GOT3 (cell line): ENCODE measurements around the gene GREB1.

Source experiments
- DNase-seq: peaks from one replicate; lab custom pipeline; 2025; ENCODE audit warnings: mixed read lengths; lab: John Stamatoyannopoulos, UW

GREB1 gene

DNA sequence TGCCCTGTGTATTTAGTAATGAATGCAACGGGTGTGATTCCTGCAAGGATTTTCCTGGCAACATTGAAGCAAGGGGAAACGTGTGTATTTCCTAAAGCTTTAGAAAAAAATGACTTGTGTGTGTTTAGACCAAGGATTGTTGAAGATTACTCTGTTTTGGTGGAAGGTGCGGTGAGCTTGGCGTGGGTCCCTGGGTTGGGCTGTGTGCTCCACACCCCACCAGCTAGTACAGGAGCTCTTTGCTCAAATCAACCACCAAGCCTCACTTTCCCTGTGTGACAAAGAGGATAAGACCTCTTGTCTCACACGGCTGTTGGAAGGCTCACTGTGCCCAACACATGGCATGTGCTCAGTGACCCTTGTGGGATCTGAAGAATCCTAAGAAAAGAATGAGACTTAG lies 21.4 kb upstream of the GREB1 start:
- DNase-seq: no peak

GRCh38 chr2:11513319-11513718 lies 20.5 kb upstream of the GREB1 start:
- no peak for DNase-seq

DNA sequence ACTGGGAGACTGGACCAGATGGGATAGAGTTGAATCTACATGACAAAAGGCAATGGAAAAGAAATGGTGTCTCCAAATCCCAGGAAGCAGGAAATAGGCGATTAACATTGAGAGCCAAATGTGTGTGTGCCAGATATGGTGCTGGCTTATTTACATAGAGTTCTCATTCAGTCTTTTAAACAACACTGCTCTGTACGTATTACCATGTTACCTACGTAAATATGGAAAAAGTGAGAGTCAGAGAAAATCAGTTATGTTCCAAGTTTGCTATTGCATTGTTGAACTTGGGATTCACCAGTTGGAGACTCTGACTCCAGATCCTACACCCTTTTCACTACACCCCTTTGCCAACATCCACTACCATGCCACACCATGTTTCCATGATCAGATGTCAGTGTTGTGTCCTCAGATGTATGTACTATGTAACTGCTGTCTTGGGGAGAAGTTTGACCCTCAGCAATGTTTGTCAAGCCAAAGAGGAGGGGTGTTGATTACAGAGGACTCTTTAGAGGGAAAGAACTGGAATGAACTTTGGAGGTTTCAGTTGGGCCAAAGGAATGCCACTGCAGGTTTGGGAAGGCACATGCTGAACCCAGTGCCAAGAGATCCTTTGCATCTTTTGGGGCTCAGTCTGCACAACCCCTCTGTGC lies 19.6 kb upstream of the GREB1 start:
- no peak for DNase-seq

DNA sequence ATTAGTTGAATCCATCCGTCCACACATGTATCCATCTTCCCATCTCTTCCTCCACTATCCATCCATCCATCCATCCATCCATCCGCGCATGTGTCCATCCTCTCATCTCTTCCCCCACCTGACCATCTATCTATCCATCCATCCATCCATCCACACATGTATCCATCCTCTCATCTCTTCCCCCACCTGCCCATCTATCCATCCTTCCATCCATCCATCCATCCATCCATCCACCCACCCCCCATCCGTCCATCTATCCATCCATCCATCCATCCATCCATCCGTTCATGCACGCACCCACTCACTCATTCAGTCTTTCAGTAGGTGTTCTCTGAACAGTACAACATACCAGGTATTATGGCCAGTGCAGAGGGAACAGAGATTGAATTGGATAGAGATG lies 18.9 kb upstream of the GREB1 start:
- DNase-seq: no peak

DNA sequence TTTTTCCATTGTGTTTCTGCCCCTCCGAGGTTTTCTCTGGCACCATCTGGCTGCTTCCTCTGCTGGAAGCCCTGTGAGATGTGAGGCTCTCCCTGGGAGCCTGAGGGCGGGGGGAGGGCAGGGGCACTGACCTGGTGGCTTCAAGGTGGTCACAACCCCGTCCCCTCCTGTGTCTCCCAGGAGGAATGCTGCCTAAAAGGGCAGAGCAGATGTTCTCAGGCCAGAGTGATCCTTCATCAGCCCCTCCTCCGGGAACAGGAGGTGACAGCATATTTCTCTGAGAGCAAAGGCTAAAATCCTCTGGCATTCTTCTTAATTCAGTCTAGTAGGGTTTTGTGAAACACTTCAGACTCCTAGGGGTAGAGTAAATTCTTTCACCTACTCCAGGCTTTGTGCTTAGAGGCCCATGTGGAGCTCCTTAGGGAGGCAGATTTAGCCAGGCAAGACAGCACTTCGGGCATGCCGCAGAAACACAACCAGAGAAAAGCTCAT lies 18.3 kb upstream of the GREB1 start:
- DNase-seq: no peak

DNA sequence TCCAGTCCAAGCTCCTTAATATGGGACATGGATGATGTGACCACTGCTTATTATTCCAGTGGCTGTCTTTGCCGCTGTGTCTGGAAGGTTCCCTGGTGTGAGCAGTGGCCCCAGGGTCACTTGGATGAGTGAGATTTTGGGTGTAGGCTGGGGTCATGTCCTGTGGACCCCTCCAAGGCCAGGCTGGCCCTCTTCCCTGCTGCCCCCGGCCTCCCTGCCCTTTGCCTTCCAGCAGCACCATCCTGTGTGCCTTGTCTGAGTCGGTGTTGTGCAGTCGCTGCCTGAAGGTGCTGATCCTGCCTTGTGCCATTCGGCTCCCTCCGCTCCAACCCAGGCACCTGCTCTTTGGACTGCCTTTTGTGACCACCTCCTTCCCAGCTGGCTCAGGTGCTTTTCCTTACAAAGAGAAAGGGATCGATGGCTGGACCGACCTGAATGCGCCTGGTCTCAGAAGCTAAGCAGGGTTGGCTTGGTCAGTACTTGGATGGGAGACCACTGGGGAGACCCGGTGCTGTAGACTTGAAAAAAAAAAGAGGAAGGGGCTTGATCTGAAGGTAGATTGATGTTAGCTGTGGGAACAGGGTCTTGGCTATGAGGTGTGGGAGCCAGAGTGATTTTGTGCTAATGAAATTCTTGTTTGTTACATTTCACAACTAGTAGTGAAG lies 16.7 kb upstream of the GREB1 start:
- DNase-seq: no peak

- DNase-seq: no peak
Measured at GRCh38 chr2:11517906-11518305, 15.9 kb upstream of the GREB1 start.

DNA sequence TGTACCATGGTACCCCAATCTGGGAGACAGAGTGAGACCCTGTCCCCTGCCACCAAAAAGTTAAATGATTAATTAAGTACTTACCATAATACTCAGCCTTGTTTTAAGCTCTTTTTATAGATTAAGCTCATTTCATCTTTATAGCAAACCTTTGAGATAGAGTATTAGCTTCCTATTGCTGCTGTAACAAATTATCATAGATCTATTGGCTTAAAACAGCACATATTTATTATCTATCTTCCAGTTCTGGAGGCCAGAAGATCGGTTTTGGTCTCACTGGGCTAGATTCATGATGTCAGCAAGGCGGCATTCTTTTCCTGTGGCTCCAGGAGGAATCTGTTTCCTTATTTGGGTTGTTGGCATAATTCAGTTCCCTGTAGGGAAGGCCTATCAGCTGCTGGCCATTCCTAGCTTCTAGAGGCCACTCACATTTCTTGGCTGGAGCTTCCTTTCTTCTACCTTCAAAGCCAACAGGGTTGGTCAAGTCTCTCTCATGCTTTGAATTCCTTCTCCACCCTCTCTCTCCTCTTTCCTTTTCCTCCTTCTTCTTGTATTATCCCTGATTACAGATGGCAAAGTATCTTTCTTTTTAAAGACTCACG lies 13.7 kb upstream of the GREB1 start:
- DNase-seq: no peak

- DNase-seq: no peak
Measured at GRCh38 chr2:11521775-11522174, 12.1 kb upstream of the GREB1 start.

DNA sequence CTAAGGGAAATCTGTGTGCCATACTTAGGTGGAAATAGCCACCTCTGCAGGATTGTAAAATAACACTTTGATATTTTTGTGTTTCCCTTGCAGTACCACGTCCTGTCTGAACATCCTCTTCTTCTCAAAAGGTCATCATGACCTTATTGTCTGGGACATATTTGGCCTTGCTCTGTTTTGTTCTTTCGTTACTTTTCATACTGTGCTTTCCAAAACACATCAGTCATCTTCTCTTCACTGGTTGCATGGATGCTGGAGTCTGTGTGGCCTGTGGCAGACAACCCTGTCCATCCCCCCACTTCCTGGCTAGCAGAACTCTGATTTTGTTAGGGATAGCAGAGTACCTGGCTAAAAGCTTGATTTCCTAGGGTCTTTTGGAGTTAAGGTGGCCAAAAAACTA lies 9.4 kb upstream of the GREB1 start:
- DNase-seq: no peak

DNA sequence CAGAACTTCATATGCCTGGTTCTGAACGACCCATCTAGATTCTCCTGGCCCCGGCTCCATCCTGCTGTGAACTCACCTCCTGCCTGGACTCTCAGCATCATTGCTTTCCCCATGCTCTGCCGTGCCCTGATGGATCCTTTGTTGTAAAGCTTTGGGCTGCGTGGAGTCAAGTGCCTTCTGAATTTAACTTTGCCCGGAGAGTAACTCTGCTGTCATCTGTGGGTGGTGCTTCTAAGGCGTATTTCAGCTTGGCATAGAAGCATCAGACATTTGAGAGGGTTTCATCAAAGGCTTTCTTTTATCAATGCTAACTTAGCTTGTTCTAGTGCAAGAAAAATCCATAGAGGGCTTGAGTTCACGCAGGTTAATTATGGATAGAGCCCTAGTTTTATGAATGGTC lies 8.1 kb upstream of the GREB1 start:
- no peak for DNase-seq

DNA sequence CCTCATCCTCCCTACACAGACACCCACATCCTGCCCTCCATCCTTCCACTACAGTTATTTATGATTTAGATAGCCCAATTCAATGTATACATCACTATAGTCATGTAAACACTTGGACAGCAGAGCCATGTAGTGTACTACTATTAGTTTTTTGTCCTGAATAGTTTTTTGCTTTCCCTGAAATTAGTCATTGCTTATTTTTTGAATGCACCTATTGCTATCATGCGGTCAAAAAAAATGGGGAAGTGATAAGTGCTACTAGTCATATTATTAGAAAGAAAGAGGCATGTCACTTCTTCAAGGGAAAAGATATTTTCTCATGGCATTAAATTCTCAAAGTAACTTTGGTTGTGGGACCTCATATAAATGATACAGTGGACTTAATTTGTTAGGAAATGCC lies 6.8 kb upstream of the GREB1 start:
- no peak for DNase-seq

- no peak for DNase-seq
Measured at GRCh38 chr2:11528228-11528627, 5.6 kb upstream of the GREB1 start.

DNA sequence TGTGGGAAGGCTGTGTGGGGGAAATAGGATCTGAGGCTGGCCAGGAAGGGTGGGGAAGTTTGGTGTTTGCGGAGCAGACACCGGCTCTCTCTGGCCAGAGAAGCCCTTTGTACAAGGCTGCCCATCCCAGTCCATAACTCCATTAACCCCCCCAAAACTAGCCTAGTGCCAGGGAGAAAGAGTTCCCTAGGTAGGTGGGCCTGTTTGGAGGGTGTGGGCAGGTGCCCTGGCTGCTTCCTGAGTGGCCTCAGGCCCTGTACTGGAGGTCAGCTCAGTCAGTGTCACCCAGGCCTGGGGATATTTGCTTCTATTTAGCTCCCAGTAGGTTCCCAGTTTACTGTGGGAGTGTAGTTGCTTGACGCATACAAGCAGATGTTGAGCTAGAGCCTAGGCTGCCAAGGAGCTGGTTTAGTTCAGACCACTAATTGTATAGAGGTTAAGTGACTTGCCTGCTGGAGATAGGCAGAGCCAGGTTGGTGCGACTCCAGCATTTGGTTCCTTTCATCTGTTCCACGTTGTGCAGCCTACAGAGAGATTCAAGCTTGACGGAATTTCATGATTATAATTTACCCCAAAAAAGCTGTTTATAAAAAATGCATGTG lies 2.9 kb upstream of the GREB1 start:
- no peak for DNase-seq

GRCh38 chr2:11532416-11533055 lies 1.3 kb upstream of the GREB1 start:
- DNase-seq: no peak

DNA sequence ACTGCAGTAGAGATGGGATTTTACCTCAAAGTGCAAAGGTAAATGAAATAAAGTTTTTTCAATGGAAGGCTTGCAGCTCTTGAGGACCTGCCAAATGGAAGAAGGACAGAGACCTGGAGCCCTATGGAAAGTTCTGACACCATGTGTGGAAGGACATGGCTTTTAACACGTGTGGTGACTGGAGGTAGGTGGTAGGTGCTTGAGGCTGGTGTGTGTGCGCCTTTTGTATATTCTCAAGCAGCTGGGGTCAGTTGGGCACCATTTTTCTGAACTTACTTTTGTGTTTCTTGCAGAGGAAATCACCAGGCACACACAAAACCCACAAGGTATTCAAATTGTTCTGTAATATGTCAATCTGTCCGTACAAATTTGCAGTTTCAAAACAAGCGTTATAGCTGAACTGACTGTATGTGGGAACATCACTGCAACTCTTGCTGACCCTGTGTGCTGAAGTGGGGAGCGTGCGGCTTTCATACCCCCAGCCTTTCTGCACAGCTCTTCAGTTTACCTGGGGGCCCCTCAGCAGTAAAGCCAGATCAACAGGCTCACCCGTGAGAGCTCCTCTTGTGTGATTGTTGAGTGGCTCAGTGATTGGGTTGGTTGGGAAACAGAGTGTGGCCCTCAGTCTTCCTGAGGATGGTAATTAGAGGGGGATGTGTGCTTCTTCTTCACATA lies 363 bp downstream of the GREB1 start:
- no peak for DNase-seq

- DNase-seq: no peak
Measured at GRCh38 chr2:11534746-11535484, 1.1 kb downstream of the GREB1 start.

DNA sequence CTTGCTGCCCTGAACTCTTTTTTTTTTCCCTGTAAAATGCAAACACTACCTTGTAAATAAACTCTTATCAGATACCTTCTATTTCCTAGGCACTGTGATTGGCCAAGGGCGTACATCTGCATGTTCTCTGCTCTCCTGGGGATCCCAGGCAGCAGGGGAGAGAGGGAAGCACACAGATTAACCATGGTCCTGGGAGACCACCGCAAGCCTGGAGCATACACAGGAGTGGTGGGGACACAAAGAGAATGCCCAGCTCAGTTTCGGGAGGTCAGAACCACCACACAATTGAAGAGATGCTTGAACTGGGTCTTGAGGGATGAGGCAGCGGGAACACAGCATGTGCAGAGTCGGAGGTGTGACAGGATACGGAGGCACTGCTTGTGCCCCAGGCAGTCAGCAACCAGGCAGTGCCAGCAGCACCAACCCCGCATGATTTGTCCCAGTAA lies 2.1 kb downstream of the GREB1 start:
- no peak for DNase-seq

GRCh38 chr2:11537951-11538350 lies 4.1 kb downstream of the GREB1 start:
- DNase-seq: no peak

DNA sequence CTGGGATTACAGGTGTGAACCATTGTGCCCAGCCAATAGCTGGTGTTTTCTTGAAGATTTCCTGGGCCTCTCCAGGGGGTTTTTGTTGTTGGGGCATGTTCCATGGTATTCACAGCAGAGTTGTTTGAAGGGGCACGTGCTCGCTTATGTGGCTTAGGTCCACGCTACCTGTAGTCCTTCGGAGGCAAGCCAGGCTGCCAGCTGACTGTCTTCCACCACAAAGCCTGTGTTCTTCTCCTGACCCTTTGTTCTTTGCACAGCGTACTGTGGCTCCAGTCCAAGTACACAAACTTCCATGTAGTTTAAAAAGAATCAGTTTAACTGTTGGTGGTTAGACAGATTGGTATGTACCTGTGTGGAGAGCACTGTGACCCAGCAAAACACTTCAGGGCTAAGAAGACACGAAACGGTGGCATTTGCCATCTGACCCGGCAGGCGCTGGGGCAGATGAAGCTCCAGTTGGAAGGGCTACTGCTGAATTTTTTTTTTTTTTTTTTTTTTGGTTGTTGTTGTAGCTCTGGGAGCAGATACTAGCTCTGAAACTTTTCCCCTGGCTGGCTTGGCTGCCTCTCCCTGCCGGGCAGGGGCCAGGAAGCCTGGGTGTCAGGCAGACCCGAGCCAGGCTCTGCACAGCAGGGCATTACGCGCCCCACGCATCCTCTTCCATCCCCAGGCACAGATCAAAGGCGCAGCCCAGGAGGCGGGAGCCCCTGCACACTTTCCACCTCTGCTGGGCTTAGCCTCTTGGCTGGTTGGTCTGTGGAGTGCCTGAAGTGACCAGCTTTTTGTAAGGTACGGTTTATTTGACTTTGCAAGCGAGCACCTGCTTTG lies 5.7 kb downstream of the GREB1 start:
- no peak for DNase-seq
